Fibroblast of upper back skin (primary cell): ENCODE results near the gene CCDC28B.
A peak's percentile ranks its signal among the peaks of the same experiment; 100 is the strongest.

Source experiments
- DNase-seq: peaks from one replicate; pipeline ENCODE4 v3.0.0-alpha.2; 2013

CCDC28B gene

DNA sequence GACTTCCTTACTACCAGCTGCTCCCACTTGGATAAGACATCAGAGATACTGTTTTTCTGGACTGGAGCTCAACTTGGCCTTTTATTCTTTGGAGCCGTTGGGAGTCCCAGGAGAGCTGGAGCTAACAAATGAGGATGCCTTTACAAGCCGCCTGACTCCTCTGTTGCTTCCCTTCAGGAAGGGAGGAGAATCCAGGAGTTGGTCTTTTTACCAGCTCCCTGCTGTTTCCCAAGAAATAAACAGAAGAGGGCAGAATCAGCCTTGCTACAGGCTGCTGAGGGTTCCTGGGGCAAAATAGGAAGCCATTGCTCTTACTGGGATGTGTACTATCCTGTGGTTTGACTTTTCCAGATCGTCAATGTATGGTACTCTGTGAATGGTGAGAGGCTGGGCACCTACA, 23.3 kb downstream of the CCDC28B start:
- DNase-seq = no peak

GRCh38 chr1:32224285-32224684, 23.9 kb downstream of the CCDC28B start:
- no peak for DNase-seq

GRCh38 chr1:32228771-32229170, 28.4 kb downstream of the CCDC28B start:
- no peak for DNase-seq

DNA sequence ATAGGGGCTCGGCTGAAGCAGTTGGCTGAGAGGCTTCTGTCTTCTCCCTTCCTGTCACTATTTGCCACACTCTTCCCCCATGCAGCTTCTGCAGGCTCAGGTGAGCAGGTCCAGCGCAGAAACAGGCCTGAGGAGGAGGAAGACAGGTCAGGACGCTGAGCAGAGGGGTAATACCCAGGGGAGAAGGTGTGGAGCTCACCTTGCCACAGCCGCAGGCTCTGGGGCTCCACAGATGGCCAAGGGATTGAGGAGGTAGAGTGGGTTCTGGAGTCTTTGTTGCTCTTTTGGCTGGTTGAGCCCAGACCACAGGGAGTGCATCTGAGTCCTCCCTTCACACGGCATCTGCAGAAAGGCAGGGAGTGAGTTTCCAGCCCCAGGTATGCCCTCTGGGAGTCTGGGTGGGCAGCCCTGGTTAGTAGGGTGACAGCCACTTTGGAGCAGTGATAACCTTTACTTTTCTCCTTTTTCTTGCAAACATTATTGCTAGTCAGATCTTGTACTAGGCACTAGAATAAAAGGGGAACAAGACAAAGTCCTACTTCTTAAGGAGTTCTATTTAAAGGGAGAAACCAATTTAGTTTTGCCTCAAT, 31.5 kb downstream of the CCDC28B start:
- no peak for DNase-seq

- DNase-seq = no peak
Measured at GRCh38 chr1:32232558-32233304, 32.3 kb downstream of the CCDC28B start.

DNA sequence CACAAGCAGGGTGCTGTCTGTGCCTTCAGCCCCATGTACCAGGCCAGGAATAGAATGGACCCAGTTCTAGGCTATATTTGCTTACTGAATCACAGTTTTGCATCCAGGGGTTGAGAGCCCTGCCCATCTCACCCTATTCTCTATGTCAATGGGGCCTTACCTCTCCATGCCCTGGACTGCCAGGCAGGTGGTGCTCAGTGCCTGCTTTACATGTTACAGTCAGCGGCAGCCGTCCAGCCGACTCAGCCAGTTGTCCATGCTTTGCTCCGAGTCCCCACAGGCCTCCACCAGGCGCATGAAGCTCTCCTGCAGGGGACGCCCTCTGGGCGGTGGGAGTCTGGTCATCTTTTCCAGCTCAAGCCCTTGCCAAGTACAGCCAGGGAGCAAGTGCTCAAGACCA, 34.4 kb downstream of the CCDC28B start:
- DNase-seq = no peak

- DNase-seq = no peak
Measured at GRCh38 chr1:32239337-32239736, 38.9 kb downstream of the CCDC28B start.

DNA sequence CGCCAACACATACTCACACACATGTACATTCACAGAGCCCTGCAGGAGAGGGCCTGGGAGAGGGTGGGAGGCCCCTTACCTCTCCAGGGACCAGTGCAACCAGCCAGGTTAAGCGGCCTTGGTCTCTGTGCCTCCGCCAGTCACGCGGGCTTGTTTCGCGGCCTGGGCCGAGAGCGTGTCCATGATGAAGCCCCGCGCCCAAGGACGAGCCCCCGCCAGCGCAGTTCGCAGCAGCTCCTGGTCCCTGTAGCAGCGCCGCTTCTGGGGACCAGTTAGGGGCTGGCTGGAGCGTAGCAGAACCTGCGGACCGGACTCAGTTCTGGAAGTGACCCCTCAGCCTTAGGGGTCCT, 39.4 kb downstream of the CCDC28B start:
- DNase-seq = no peak

- peak; percentile 32 for DNase-seq
Measured at GRCh38 chr1:32240140-32240951, 40.0 kb downstream of the CCDC28B start.

- peak; percentile 32 for DNase-seq
Measured at GRCh38 chr1:32241001-32241763, 40.8 kb downstream of the CCDC28B start.

DNA sequence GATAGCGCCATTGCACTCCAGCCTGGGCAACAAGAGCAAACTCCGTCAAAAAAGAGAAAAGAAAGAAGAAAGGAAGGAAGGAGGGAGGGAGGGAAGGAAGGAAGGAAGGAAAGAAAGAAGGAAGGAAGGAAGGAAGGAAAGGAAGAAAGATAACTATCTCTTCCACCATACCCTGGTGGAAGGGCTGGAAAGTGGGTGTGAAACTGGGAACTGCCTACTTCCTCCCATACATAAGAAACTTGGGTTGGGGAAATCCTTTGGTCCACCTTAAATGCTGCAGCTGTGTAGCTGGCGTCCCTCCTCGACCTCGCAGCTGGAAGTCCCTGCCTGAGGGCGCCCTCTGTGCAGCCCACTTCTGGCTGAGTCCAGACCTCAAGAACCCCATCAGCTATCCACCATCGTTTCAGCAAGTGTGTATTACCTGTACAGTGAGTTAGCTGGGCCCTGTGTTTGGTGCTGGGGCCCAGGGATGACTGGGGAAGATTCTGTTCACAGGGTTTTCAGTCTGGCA, 42.0 kb downstream of the CCDC28B start:
- no peak for DNase-seq

DNA sequence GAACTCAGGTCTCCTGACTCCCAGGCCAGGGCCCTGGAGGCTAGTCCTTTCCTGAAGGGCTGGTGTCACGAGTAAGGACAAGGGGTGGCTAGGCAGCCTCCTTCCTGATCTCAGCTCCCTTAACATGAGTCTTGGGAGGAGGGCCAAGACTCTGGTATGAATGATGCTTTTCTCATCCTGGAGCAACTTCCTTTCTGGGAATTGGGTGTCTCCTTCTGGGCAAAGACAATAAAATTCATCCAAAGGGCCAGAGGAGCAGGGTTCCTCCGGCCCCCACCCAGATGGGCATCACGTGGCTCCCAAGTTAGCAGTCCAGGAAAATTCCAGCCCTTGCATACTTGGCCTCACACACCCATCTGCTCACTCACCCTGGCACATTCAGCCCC, 46.5 kb downstream of the CCDC28B start, which contains the start of gene FAM167B:
Gene FAM167B, plus strand, starts transcription at position 335 of the 386 bp plus-strand sequence. CDS start 200 bp downstream, outside the sequence.
- peak; percentile 73 for DNase-seq

DNA sequence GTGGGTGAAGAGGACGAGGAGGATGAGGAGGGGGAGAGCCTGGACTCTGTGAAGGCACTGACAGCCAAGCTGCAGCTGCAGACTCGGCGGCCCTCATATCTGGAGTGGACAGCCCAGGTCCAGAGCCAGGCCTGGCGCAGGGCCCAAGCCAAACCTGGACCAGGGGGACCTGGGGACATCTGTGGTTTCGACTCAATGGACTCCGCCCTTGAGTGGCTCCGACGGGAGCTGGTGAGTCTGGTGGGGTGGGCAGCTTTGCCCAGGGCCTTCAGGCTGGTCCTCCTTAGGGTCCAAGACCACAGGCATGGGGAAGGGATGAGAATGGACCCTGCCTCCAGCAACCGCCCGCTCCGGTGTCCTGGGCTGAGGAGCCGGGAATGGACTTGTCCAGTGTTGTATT, 47.1 kb downstream of the CCDC28B start:
- DNase-seq = no peak

DNA sequence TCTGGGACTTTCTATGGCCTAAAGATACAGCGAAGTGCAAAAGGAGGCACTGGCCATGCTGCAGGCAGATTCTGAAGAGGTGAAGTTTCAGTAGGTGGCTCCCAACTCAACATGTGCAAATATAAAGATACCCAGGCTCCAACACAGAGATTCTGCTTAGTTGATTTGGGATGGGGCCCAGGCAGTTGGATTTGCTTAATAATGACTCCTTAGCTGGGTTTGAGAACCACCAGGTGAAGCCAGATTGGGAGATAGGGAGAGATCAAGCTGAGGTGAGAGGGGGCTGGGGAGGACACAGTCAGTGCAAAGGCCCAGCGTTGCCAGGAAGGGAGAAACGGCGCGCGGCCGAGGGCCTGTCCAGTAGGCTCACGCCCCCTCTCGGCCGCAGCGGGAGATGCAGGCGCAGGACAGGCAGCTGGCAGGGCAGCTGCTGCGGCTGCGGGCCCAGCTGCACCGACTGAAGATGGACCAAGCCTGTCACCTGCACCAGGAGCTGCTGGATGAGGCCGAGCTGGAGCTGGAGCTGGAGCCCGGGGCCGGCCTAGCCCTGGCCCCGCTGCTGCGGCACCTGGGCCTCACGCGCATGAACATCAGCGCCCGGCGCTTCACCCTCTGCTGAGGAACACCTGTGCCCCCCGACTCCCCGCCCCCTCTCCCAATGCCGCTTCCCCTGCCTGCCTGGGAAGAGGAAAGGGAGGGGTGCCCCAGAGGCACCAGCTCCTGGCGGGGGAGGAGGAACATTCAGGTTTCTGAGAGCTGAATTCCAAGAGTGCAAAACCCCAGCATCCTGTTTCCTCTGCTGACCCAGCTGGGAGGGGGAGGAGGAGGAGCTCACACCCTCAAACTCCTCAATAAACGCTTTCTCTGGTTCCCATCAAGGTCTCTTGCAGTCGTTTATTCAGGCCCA, 47.8 kb downstream of the CCDC28B start:
- DNase-seq = peak; percentile 51

DNA sequence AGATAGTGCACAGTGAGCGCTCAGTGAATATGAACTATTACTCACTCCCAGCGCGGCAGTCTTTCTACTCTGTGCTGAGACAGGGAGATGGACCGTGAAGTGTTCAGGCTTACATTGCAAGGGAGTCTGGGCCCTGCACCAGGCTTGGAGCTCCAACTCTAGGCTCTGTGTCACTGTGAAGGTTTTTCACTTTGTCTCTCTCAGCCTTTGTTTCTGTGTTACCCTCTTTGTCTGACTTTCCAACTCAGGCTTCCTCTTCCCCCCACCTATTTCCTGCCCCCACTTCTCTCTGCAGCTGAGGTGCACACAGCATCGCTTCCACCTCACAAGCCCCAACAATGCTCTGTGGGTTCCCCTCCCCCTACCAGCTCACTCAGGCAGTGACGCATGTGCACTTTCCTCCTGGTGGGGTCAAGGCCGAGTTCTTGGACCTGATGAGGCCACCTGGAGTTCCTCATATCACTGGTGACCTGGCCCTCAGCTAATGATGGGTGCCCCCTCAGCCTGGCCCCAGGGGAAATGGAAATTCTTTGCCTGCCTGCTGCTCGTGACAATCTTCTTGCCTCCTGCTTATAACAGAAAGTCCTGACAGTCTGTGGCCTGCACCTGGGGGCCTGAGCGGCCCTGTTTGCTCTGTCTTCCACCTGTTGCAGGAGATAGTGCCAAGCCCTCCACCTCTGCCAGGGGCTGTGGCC, 49.6 kb downstream of the CCDC28B start:
- DNase-seq = peak; percentile 24

DNA sequence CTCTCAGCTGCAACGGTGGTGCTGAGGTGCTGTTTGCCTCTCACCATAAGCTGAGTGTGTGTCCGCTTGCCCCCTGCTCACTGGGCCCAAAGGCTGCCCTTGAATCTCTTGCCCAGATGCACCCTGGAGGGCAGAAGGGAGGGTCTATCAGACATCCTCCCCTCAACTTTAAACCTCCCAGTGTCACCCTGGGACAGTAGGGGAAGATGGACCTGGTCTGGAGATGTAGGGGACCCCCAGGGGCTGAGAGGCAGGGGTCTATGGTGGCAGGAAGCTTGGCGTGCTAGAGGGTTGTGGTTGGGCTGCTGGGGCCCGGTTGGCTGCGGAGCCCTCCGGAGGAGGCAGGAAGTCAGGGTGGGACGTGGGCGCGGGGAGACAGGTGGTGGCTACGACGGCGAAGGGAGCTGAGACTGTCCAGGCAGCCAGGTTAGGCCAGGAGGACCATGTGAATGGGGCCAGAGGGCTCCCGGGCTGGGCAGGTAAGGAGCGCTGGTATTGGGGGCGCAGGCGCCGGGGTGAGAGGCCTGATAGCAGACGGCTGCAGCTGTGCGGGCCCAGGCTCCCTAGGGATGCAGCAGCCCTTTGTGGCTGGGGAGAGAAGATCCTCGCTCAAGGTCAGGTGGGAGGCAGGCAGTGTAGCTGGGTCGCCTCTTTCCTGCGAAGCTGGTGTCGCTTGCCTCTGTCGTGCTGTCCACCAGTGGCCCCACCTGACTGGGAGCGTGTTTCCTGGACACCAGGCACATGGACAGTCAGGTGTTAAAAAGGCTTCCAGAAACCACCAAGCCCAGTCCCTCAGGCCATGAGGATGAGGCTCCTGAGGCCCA, 50.7 kb downstream of the CCDC28B start, which contains the start of gene LCK:
Gene LCK, plus strand, starts transcription at position 373 of the 824 bp plus-strand sequence. CDS start 23,065 bp downstream, outside the sequence.
- DNase-seq = no peak
